ENCODE measurements around the gene SPEF1.

SPEF1 gene

GRCh38 chr20:3785240-3786125, 4.2 kb upstream of the SPEF1 start:
- H3K79me2 ChIP-seq, result peaks cover 4% of the 10 kb centered on the region
- peak overlapping the region; percentile 54 for H3K4me3 ChIP-seq (ENCODE audit: low read depth, low read length)
- no peak overlapping the region for H3K9ac ChIP-seq
- H3K27me3 ChIP-seq (ENCODE audit: control insufficient read depth, insufficient read depth, low read length), result no peaks in the 10 kb centered on the region
- peak overlapping the region; percentile 75 for H2AFZ ChIP-seq
- H3K4me2 ChIP-seq (ENCODE audit: low read length), result peak overlapping the region; percentile 72
- H3K36me3 ChIP-seq (ENCODE audit: control insufficient read depth, insufficient read depth, low read length), result no peaks in the 10 kb centered on the region
- TF ChIP-seq, protein P1, sequence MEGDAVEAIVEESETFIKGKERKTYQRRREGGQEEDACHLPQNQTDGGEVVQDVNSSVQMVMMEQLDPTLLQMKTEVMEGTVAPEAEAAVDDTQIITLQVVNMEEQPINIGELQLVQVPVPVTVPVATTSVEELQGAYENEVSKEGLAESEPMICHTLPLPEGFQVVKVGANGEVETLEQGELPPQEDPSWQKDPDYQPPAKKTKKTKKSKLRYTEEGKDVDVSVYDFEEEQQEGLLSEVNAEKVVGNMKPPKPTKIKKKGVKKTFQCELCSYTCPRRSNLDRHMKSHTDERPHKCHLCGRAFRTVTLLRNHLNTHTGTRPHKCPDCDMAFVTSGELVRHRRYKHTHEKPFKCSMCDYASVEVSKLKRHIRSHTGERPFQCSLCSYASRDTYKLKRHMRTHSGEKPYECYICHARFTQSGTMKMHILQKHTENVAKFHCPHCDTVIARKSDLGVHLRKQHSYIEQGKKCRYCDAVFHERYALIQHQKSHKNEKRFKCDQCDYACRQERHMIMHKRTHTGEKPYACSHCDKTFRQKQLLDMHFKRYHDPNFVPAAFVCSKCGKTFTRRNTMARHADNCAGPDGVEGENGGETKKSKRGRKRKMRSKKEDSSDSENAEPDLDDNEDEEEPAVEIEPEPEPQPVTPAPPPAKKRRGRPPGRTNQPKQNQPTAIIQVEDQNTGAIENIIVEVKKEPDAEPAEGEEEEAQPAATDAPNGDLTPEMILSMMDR (IDR thresholded peaks at IDR 0.05), result no peak
- no peaks in the 10 kb centered on the region for H3K9me3 ChIP-seq (ENCODE audit: control insufficient read depth, low read length)
- H3K4me1 ChIP-seq, result peaks cover 30% of the 10 kb centered on the region
- H3K27ac ChIP-seq, result peak overlapping the region; percentile 72

- no peak overlapping the region for H3K27ac ChIP-seq
These were observed 3.6 kb upstream of the SPEF1 start for GRCh38 chr20:3784863-3785239.

GRCh38 chr20:3784216-3784853, 3.1 kb upstream of the SPEF1 start:
- H3K79me2 ChIP-seq, result peaks cover 4% of the 10 kb centered on the region
- peaks cover 31% of the 10 kb centered on the region for H3K4me1 ChIP-seq
- H3K9me3 ChIP-seq (ENCODE audit: control insufficient read depth, low read length), result no peaks in the 10 kb centered on the region
- H3K27me3 ChIP-seq (ENCODE audit: control insufficient read depth, insufficient read depth, low read length), result no peaks in the 10 kb centered on the region
- H3K36me3 ChIP-seq (ENCODE audit: control insufficient read depth, insufficient read depth, low read length), result no peaks in the 10 kb centered on the region
- no peak overlapping the region for H3K4me3 ChIP-seq (ENCODE audit: low read depth, low read length)
- TF ChIP-seq, protein P1 (IDR thresholded peaks at IDR 0.05), result no peak
- no peak overlapping the region for H2AFZ ChIP-seq
- H3K9ac ChIP-seq, result no peak overlapping the region
- no peak overlapping the region for H3K27ac ChIP-seq
- H3K4me2 ChIP-seq (ENCODE audit: low read length), result peak overlapping the region; percentile 72

More at GRCh38 chr20:3784863-3785239, 3.6 kb upstream of the SPEF1 start:
- H3K4me2 ChIP-seq (ENCODE audit: low read length), result peak overlapping the region; percentile 72
- H3K9me3 ChIP-seq (ENCODE audit: control insufficient read depth, low read length), result no peaks in the 10 kb centered on the region
- H3K27me3 ChIP-seq (ENCODE audit: control insufficient read depth, insufficient read depth, low read length), result no peaks in the 10 kb centered on the region
- H3K36me3 ChIP-seq (ENCODE audit: control insufficient read depth, insufficient read depth, low read length), result no peaks in the 10 kb centered on the region
- no peak overlapping the region for H2AFZ ChIP-seq
- H3K4me3 ChIP-seq (ENCODE audit: low read depth, low read length), result no peak overlapping the region
- TF ChIP-seq, protein P1 (IDR thresholded peaks at IDR 0.05), result no peak
- H3K79me2 ChIP-seq, result peaks cover 4% of the 10 kb centered on the region
- no peak overlapping the region for H3K9ac ChIP-seq
- H3K4me1 ChIP-seq, result peaks cover 31% of the 10 kb centered on the region

GRCh38 chr20:3783511-3784195, 2.4 kb upstream of the SPEF1 start:
- Histone ChIP-seq H3K27ac (peak overlapping the region; percentile 5), H3K4me3 (ENCODE audit: low read depth, low read length) (no peak overlapping the region), H3K36me3 (ENCODE audit: control insufficient read depth, insufficient read depth, low read length) (no peaks in the 10 kb centered on the region), H3K9ac (no peak overlapping the region), H3K27me3 (ENCODE audit: control insufficient read depth, insufficient read depth, low read length) (no peaks in the 10 kb centered on the region), H3K79me2 (peaks cover 4% of the 10 kb centered on the region), H3K4me1 (peaks cover 31% of the 10 kb centered on the region), H3K4me2 (ENCODE audit: low read length) (no peak overlapping the region), H3K9me3 (ENCODE audit: control insufficient read depth, low read length) (no peaks in the 10 kb centered on the region), H2AFZ (no peak overlapping the region)
- TF ChIP-seq, protein P1 (IDR thresholded peaks at IDR 0.05), result no peak

All from parathyroid adenoma (tissue), 2 donors.